PC-3 (cell line): ENCODE results near the gene WEE2.
A peak's percentile ranks its signal among the peaks of the same experiment; 100 is the strongest.

Experiments used
- CTCF ChIP-seq: fragments of 300-600 bp; sonication (generic); conservative IDR thresholded peaks from 2 replicates; pipeline ENCODE4 v1.5.1; 2017; ENCODE audit warnings: antibody characterized with exemption, low read depth, mild to moderate bottlenecking, low read length
- EZH2 ChIP-seq: fragments of 300-600 bp; sonication (generic); IDR thresholded peaks from one replicate; pipeline ENCODE4 v1.6.1; 2017; ENCODE audit warnings: antibody characterized with exemption, mild to moderate bottlenecking, low read length; ENCODE audit not compliant: unreplicated experiment
- EZH2phosphoT487 ChIP-seq: fragments of 300-600 bp; sonication (generic); IDR thresholded peaks from 2 replicates; pipeline ENCODE4 v1.6.1; 2018; ENCODE audit warnings: mild to moderate bottlenecking, antibody characterized with exemption, low read length, borderline replicate concordance

GRCh38 chr7:141754939-141755338, 46.8 kb downstream of the WEE2 start:
- TF ChIP-seq CTCF (peak; percentile 59), EZH2 (no peak), EZH2phosphoT487 (no peak)
